ENCODE measurements around the gene NEMP1. TPM values are rescaled to one million over a fixed set of nuclear protein-coding genes. Genes with fewer than 3 reads are reported as not detected.
A peak's percentile ranks its signal among the peaks of the same experiment; 100 is the strongest.

Gene NEMP1
- total and polyA plus RNA-seq, 10 of the 15 experiments (the other 5 are each of a cell fraction or from before 2014, with no cell fraction given), result 4.0 to 45.9 (median 19.8) TPM

GRCh38 chr12:57110104-57111030, 31.8 kb upstream of the NEMP1 start:
- Histone ChIP-seq H3K4me1 (ENCODE audit: control insufficient read depth, insufficient read depth, low read length) (peaks cover 8% of the 10 kb centered on the region), H3K27ac (ENCODE audit: control insufficient read depth, insufficient read depth) (peak overlapping the region; percentile 97), H3K27me3 (replicated peaks in 1 of 2; ENCODE audit: control insufficient read depth in 2 of 2, insufficient read depth in 2 of 2, low read length in 1 of 2) (no peaks in the 10 kb centered on the region), H3K9me3 (replicated peaks; ENCODE audit: control insufficient read depth, insufficient read depth, low read length) (no peaks in the 10 kb centered on the region), H2AFZ (ENCODE audit: control insufficient read depth, low read depth, low read length) (no peak overlapping the region; the same call in 1 of the 2 replicates), H3K36me3 (ENCODE audit: control insufficient read depth in 2 of 2, insufficient read depth in 2 of 2, low read length in 1 of 2) (peaks cover 8 to 18% of the 10 kb centered on the region in 2 experiments), H3K79me2 (ENCODE audit: control insufficient read depth, insufficient read depth, low read length) (peaks cover 41% of the 10 kb centered on the region), H3K4me3 (peak overlapping the region; percentile 95), H3K4me2 (ENCODE audit: control insufficient read depth, insufficient read depth) (peak overlapping the region; percentile 88), H3K9ac (ENCODE audit: control insufficient read depth, insufficient read depth, low read length) (peak overlapping the region; percentile 96), H4K20me1 (ENCODE audit: control insufficient read depth, insufficient read depth) (no peaks in the 10 kb centered on the region)
- TSS peak; percentile 89 for BruUV-seq (replicated peaks)
- in situ Hi-C loops (cut with MboI), result loop anchor here (5.0 kb wide), 3 partner anchors 43 to 353 kb away; no protein-coding TSS in a partner anchor
- 4% methylated on average over 28 of the region's 28 CpGs for WGBS (ENCODE audit: insufficient coverage, insufficient replicate concordance, low lambda C conversion rate, missing lambda C conversion rate)
- ChIA-PET RAD21 (ENCODE audit: unreplicated experiment) (interaction anchor here (0.8 to 5.3 kb wide), 25 partner anchors 11 to 479 kb away, joined by 3 to 285 read pairs (median 10); partner anchors contain the start of genes LRP1, NAB2, NACA and NEMP1), SMC1A (ENCODE audit: uncharacterized antibody, unreplicated experiment) (interaction anchor here (0.7 to 8.6 kb wide), 21 partner anchors 12 to 425 kb away, joined by 3 to 246 read pairs (median 13); partner anchors contain the start of genes HSD17B6, NAB2, NACA and NEMP1), CTCF (interaction anchor here (0.7 to 11.7 kb wide), 28 partner anchors 11 to 1638 kb away, joined by 3 to 458 read pairs (median 10); partner anchors contain the start of genes NAB2, NACA, NEMP1 and PTGES3), POLR2A (interaction anchor here (0.6 to 4.9 kb wide), 17 partner anchors 7 to 481 kb away, joined by 3 to 94 read pairs (median 8); partner anchors contain the start of genes BAZ2A, NAB2, NEMP1 and SHMT2)
- no peak for DNase-seq (ENCODE audit: low read depth, low spot score)
- intact Hi-C loops (cut with micrococcal nuclease; ENCODE audit: unreplicated experiment), result loop anchor here (1.0 to 5.0 kb wide), 4 partner anchors 17 to 358 kb away; partner anchors contain the start of gene PRIM1
- peak; percentile 95 for FAIRE-seq
- ATAC-seq, result peak; percentile 76
- peak; percentile 62 for TF ChIP-seq NR2F1 (conservative IDR thresholded peaks at IDR 0.05)
- TF ChIP-seq ZNF274 (IDR thresholded peaks at IDR 0.05; ENCODE audit: insufficient read depth, insufficient read length), result no peak
- 0 out of 2 replicates have a peak, but pooled peaks have one; percentile 45 for TF ChIP-seq TCF12 (IDR thresholded peaks at IDR 0.05; ENCODE audit: low read depth, low read length)
- TF ChIP-seq NR2C1 (IDR thresholded peaks at IDR 0.05), result no peak
- TF ChIP-seq SIX5 (IDR thresholded peaks at IDR 0.05; ENCODE audit: low read depth, low read length, severe bottlenecking), result no peak
- no peak for TF ChIP-seq SUZ12 (IDR thresholded peaks at IDR 0.05; ENCODE audit: unreplicated experiment)
- no peak for TF ChIP-seq RB1 (IDR thresholded peaks at IDR 0.05; ENCODE audit: borderline replicate concordance)
- no peak for TF ChIP-seq E2F8 (IDR thresholded peaks at IDR 0.05; ENCODE audit: low read depth, partially characterized antibody)
- no peak for TF ChIP-seq ZNF687 (IDR thresholded peaks at IDR 0.05)
- 0 out of 2 replicates have a peak, but pooled peaks have one; percentile 35 for TF ChIP-seq SMARCA5 (IDR thresholded peaks at IDR 0.05)
- TF ChIP-seq EED (IDR thresholded peaks at IDR 0.05; ENCODE audit: low read depth), result peak; percentile 44; the same call in 1 of the 2 replicates
- peak; percentile 51; the same call in 1 of the 2 replicates for TF ChIP-seq LARP7 (IDR thresholded peaks at IDR 0.05)
- TF ChIP-seq MYC (IDR thresholded peaks at IDR 0.05; ENCODE audit: insufficient read depth, insufficient read length, insufficient replicate concordance, low read length, severe bottlenecking), result peak; percentile 70
- TF ChIP-seq CREB1 (IDR thresholded peaks at IDR 0.05; ENCODE audit: low read depth), result 0 out of 2 replicates have a peak, but pooled peaks have one; percentile 33
- TF ChIP-seq CEBPB (IDR thresholded peaks at IDR 0.05; ENCODE audit: borderline replicate concordance in 1 of 2, low read depth in 2 of 2, low read length in 2 of 2), result no peak
